HepG2 (cell line): ENCODE results near the gene TLCD3B. TPM values are rescaled to one million over a fixed set of nuclear protein-coding genes. Genes with fewer than 3 reads are reported as not detected.

Experiments
- ATAC-seq: fragments of 200-7000 bp; cut with Tn5 transposase; 3 replicates; pipeline ENCODE4 v1.9.1; 2020; ENCODE audit warnings: mild to moderate bottlenecking, moderate library complexity
- BruUV-seq: library from RNA; stranded (reverse); fragments of 400-500 nt; replicated peaks from 2 replicates; lab custom pipeline; 2021; lab: Mats Ljungman, UMichigan
- CTCF ChIA-PET: fragments of 300-600 bp; formaldehyde crosslinking; extraction: SDS; loops from one replicate; lab custom pipeline; 2021; ENCODE audit warnings: low total read pairs, inconsistent platforms, low intra/inter-chr PET ratio; lab: Yijun Ruan, JAX
- POLR2A ChIA-PET: fragments of 350-600 bp; sonication (Branson Sonifier 250); formaldehyde crosslinking; loops from one replicate; lab custom pipeline; 2020; ENCODE audit warnings: antibody characterized with exemption, inconsistent platforms; lab: Yijun Ruan, JAX
- DNase-seq: peaks from one replicate; pipeline ENCODE4 v3.0.0-alpha.2; 2015; ENCODE audit warnings: low spot score
- FAIRE-seq: peaks from 3 replicates; lab custom pipeline; 2011; peaks lifted over from hg19 to GRCh38; lab: Jason Lieb, UNC
- H2AFZ ChIP-seq: one replicate; pipeline ENCODE4 v1.6.1; 2011; ENCODE audit warnings: low read length, inconsistent platforms
- H3K27ac ChIP-seq: fragments of 300-600 bp; 3 replicates; pipeline ENCODE4 v1.8.0; 2011; ENCODE audit warnings: mixed run types, mild to moderate bottlenecking, mixed read lengths, low read length, inconsistent platforms; ENCODE audit not compliant: insufficient read depth; ENCODE audit errors: extremely low read length
- H3K27me3 ChIP-seq, 2 experiments: fragments of 200-600 bp in 1 of 2; 2 replicates in 1 of 2; 3 replicates in 1 of 2; pipeline versions ENCODE4 v1.6.0 to v1.8.0; 2011; ENCODE audit warnings: low read length in 2 of 2, mild to moderate bottlenecking in 2 of 2, moderate library complexity in 2 of 2, inconsistent platforms in 1 of 2; ENCODE audit not compliant: insufficient read depth in 2 of 2, control insufficient read depth in 1 of 2
- H3K36me3 ChIP-seq, 2 experiments: fragments of 200-600 bp in 1 of 2; replicated peaks in 1 of 2; 2 replicates in 1 of 2; 3 replicates in 1 of 2; pipeline versions ENCODE4 v1.5.1 to v1.8.0; 2011; ENCODE audit warnings: low read length in 2 of 2, inconsistent platforms in 1 of 2; ENCODE audit not compliant: insufficient read depth in 2 of 2, control insufficient read depth in 1 of 2
- H3K4me1 ChIP-seq: 2 replicates; pipeline ENCODE4 v1.5.1; 2012; ENCODE audit warnings: low read length, inconsistent platforms; ENCODE audit not compliant: insufficient read depth
- H3K4me2 ChIP-seq: 2 replicates; pipeline ENCODE4 v1.6.0; 2011; ENCODE audit warnings: low read depth, low read length, inconsistent platforms
- H3K4me3 ChIP-seq, 3 experiments: fragments of 200-600 bp in 1 of 3; sonication (generic), shearing (Covaris generic) in 1 of 3; replicated peaks in 1 of 3; 2 replicates each; pipeline ENCODE4 v1.5.1; 2011 to 2016; ENCODE audit warnings: low read length in 3 of 3, inconsistent platforms in 2 of 3, low read depth in 2 of 3, mild to moderate bottlenecking in 2 of 3, control low read depth in 1 of 3, mixed read lengths in 1 of 3; ENCODE audit not compliant: insufficient read depth in 1 of 3
- H3K79me2 ChIP-seq: one replicate; pipeline ENCODE4 v1.6.1; 2011; ENCODE audit warnings: low read length, inconsistent platforms; ENCODE audit not compliant: insufficient read depth
- H3K9ac ChIP-seq: 2 replicates; pipeline ENCODE4 v1.6.0; 2011; ENCODE audit warnings: mild to moderate bottlenecking, low read depth, low read length, inconsistent platforms; ENCODE audit not compliant: insufficient read depth
- H3K9me3 ChIP-seq: 2 replicates; pipeline ENCODE4 v1.5.1; 2012; ENCODE audit warnings: mild to moderate bottlenecking, low read length
- H4K20me1 ChIP-seq: 2 replicates; pipeline ENCODE4 v1.6.0; 2011; ENCODE audit warnings: inconsistent platforms, mild to moderate bottlenecking, low read length, moderate library complexity; ENCODE audit not compliant: insufficient read depth
- ATAD3A ChIP-seq: sonication (generic); formaldehyde crosslinking; IDR thresholded peaks from 2 replicates; pipeline ENCODE4 v1.4.0; 2020; ENCODE audit warnings: missing genetic modification reagents
- ATF6 ChIP-seq: sonication (generic); formaldehyde crosslinking; conservative IDR thresholded peaks from 2 replicates; pipeline ENCODE4 v1.4.0; 2020; ENCODE audit warnings: missing genetic modification reagents
- ERF ChIP-seq: IDR thresholded peaks from 2 replicates; pipeline ENCODE4 v1.6.1; 2018; ENCODE audit warnings: missing biosample characterization, missing genetic modification reagents
- FOXA1 ChIP-seq, 2 experiments: fragments of 450-650 bp in 1 of 2; sonication (generic) in 1 of 2; formaldehyde crosslinking in 1 of 2; IDR thresholded peaks; 2 replicates each; pipeline versions ENCODE4 v1.4.0 to v1.6.1; 2016 to 2020; ENCODE audit warnings: missing genetic modification reagents in 1 of 2
- POLR2AphosphoS5 ChIP-seq: IDR thresholded peaks from 2 replicates; pipeline ENCODE4 v1.6.1; 2012; ENCODE audit warnings: low read depth, low read length
- POLR2G ChIP-seq: fragments of 200-400 bp; formaldehyde crosslinking; IDR thresholded peaks from 2 replicates; pipeline ENCODE4 v1.6.1; 2018; ENCODE audit warnings: mild to moderate bottlenecking, low read depth, low read length, moderate library complexity
- RBFOX2 ChIP-seq: fragments of 200-400 bp; formaldehyde crosslinking; IDR thresholded peaks from 2 replicates; pipeline ENCODE4 v1.6.1; 2017; ENCODE audit warnings: low read depth, mild to moderate bottlenecking, low read length
- ZC3H13 ChIP-seq: sonication (generic); formaldehyde crosslinking; IDR thresholded peaks from 2 replicates; pipeline ENCODE4 v1.8.1; 2023; ENCODE audit warnings: mild to moderate bottlenecking, missing genetic modification reagents, moderate library complexity
- ZNF580 ChIP-seq: IDR thresholded peaks from 2 replicates; pipeline ENCODE4 v1.6.1; 2016; ENCODE audit warnings: low read depth, borderline replicate concordance
- ZNF740 ChIP-seq: sonication (generic); formaldehyde crosslinking; IDR thresholded peaks from 2 replicates; pipeline ENCODE4 v1.4.0; 2020; ENCODE audit warnings: missing genetic modification reagents
- in situ Hi-C: cut with HindIII; loops from 2 replicates; pipeline ENCODE4 v1.10.0; 2017; ENCODE audit warnings: low pct_unique_long_range_greater_than_20kb; ENCODE audit not compliant: extremely low pct_ligation_motif_present
- intact Hi-C: fragments of 100-400 bp; cut with micrococcal nuclease; formaldehyde crosslinking; loops from one replicate; pipeline ENCODE4 v1.10.0; 2022; ENCODE audit not compliant: unreplicated experiment
- polyA plus RNA-seq, 8 experiments: library from polyadenylated mRNA; depleted of rRNA in 3 of 8; stranded (reverse) in 7 of 8; unstranded in 1 of 8; fragments of >200 nt; fragmentation: Illumina TruSeq in 4 of 8; extraction: Trizol in 4 of 8; gene quantifications; 2 replicates each; pipeline versions ENCODE4 v1.2.1 to v1.2.3, GENCODE V29; 2011 to 2016; ENCODE audit warnings: low read depth in 4 of 8, missing spikeins in 1 of 8, mixed read lengths in 1 of 8; ENCODE audit not compliant: insufficient read depth in 1 of 8
- total RNA-seq, 5 experiments: library from RNA; depleted of rRNA; stranded (reverse); fragments of >200 nt; fragmentation: Illumina TruSeq; extraction: Trizol; gene quantifications; 2 replicates each; pipeline ENCODE4 v1.2.3, GENCODE V29; 2016; ENCODE audit warnings: low read depth in 1 of 5

The TLCD3B gene
- total and polyA plus RNA-seq, 2 of the 13 experiments (the other 11 are each of a cell fraction or from before 2014, with no cell fraction given) = not detected

GRCh38 chr16:30070490-30070889 lies 39.4 kb upstream of the TLCD3B start:
- Histone ChIP-seq H3K9ac (no peak overlapping the region), H2AFZ (no peak overlapping the region), H3K4me2 (no peak overlapping the region), H3K36me3 (peaks cover 35 to 57% of the 10 kb centered on the region in 2 experiments), H3K4me1 (peaks cover 64% of the 10 kb centered on the region), H3K27ac (no peak overlapping the region), H4K20me1 (peaks cover 71% of the 10 kb centered on the region), H3K27me3 (peaks cover 0 to 2% of the 10 kb centered on the region in 2 experiments; a peak in 1 of 5 replicates), H3K9me3 (no peaks in the 10 kb centered on the region), H3K4me3 (no peak overlapping the region), H3K79me2 (peaks cover 40% of the 10 kb centered on the region)
- FAIRE-seq (no peak), DNase-seq (no peak), ATAC-seq (no peak)
- in situ Hi-C loops = no loop called here
- CTCF ChIA-PET = no interaction called here
- intact Hi-C loops = no loop called here
- no TSS peak for BruUV-seq
- POLR2A ChIA-PET = interaction anchor here (1.0 to 9.1 kb wide), 2 partner anchors 9 to 20 kb away, joined by 3 to 120 read pairs; partner anchors contain the start of gene TBX6
- TF ChIP-seq ZNF740 (no peak), ATAD3A (no peak), FOXA1 (IDR thresholded peaks at IDR 0.05) (no peak), FOXA1 (CRISPR knock-in tag; IDR thresholded peaks at IDR 0.05) (no peak), ZC3H13 (CRISPR knock-in tag) (0 out of 2 replicates have a peak, but pooled peaks have one; percentile 8), RBFOX2 (peak; percentile 67), ATF6 (CRISPR knock-in tag) (no peak), ZNF580 (CRISPR knock-in tag) (0 out of 2 replicates have a peak, but pooled peaks have one; percentile 4), POLR2AphosphoS5 (0 out of 2 replicates have a peak, but pooled peaks have one; percentile 39), POLR2G (peak; percentile 62), ERF (0 out of 2 replicates have a peak, but pooled peaks have one; percentile 27)
